Tibial nerve (tissue), 3 donors: ENCODE data around the gene RALB.

Source experiments
- CTCF ChIP-seq, 5 experiments: fragments of 200-600 bp in 3 of 5; fragments of 450-650 bp in 2 of 5; sonication (generic) in 3 of 5; IDR thresholded peaks; one replicate each; pipeline ENCODE4 v1.5.1; 2016 to 2019; ENCODE audit warnings: antibody characterized with exemption in 5 of 5, mild to moderate bottlenecking in 3 of 5, moderate library complexity in 2 of 5
- POLR2A ChIP-seq, 2 donors: fragments of 450-650 bp; IDR thresholded peaks; one replicate each; pipeline ENCODE4 v1.6.1; 2017; ENCODE audit warnings: antibody characterized with exemption in 2 of 2, mild to moderate bottlenecking in 2 of 2, moderate library complexity in 2 of 2

- TF ChIP-seq CTCF (IDR thresholded peaks at IDR 0.05) (no peak), POLR2A (IDR thresholded peaks at IDR 0.05) (no peak)
Measured at GRCh38 chr2:120227111-120227991, 25.3 kb upstream of the RALB start.
